ENCODE results near the gene IFI35.

- TF ChIP-seq E2F6 (IDR thresholded peaks at IDR 0.05; ENCODE audit: borderline replicate concordance in 1 of 2, extremely low read depth in 1 of 2, insufficient read depth in 1 of 2, insufficient read length in 1 of 2, low read depth in 1 of 2, low read length in 1 of 2, poor library complexity in 1 of 2, severe bottlenecking in 1 of 2) (peak; percentile 44 to 82), POLR2A (conservative IDR thresholded peaks at IDR 0.05) (peak; percentile 57; the same call in 1 of the 2 replicates), AFF1 (IDR thresholded peaks at IDR 0.05; ENCODE audit: low read depth in 1 of 2, partially characterized antibody in 2 of 2) (no peak), USF2 (CRISPR knock-in tag; IDR thresholded peaks at IDR 0.05) (no peak), ZKSCAN1 (IDR thresholded peaks at IDR 0.05; ENCODE audit: low read depth, low read length) (no peak), MAFK (IDR thresholded peaks at IDR 0.05; ENCODE audit: low read length) (no peak), EP300 (IDR thresholded peaks at IDR 0.05; ENCODE audit: low read length) (no peak), NCOA1 (IDR thresholded peaks at IDR 0.05; ENCODE audit: low read depth) (no peak), RAD21 (CRISPR knock-in tag; conservative IDR thresholded peaks at IDR 0.05 in 1 of 2, IDR thresholded peaks at IDR 0.05 in 1 of 2) (no peak), CEBPB (tag; IDR thresholded peaks at IDR 0.05) (no peak)
Measured at GRCh38 chr17:43021741-43022512, 15.3 kb downstream of the IFI35 start, which contains the start of gene VAT1.
